ENCODE results near the gene SSR1. TPM values are rescaled to one million over a fixed set of nuclear protein-coding genes. Genes with fewer than 3 reads are reported as not detected.
"Not testable (repeated sequence)": the region's sequence is repeated elsewhere in the genome, so short reads cannot be mapped to it uniquely, and the experiment has no call there.

Gene SSR1
- total RNA-seq: 75.9 TPM
- polyA plus RNA-seq (ENCODE audit: insufficient read depth in 1 of 8, insufficient read length in 8 of 8, low replicate concordance in 1 of 8): 100 to 1,000 TPM in 1 of 8 donors, 10 to 100 TPM in 7; 62.7 to 110 (median 74.2) TPM
- long read RNA-seq, donor 1, full-length matches to known transcripts: 3 of 3 reads
- long read RNA-seq, donor 1, partial matches to known transcripts: 0 of 3 reads
- long read RNA-seq, donor 1, other reads (novel, unspliced or antisense): 0 of 3 reads
- long read RNA-seq, donor 2: 0 reads
- long read RNA-seq, donor 3, full-length matches to known transcripts: 12 of 12 reads
- long read RNA-seq, donor 3, partial matches to known transcripts: 0 of 12 reads
- long read RNA-seq, donor 3, other reads (novel, unspliced or antisense): 0 of 12 reads
- long read RNA-seq, donor 4, full-length matches to known transcripts: 10 of 10 reads
- long read RNA-seq, donor 4, partial matches to known transcripts: 0 of 10 reads
- long read RNA-seq, donor 4, other reads (novel, unspliced or antisense): 0 of 10 reads
- long read RNA-seq, donor 5, full-length matches to known transcripts: 41 of 41 reads
- long read RNA-seq, donor 5, partial matches to known transcripts: 0 of 41 reads
- long read RNA-seq, donor 5, other reads (novel, unspliced or antisense): 0 of 41 reads
- long read RNA-seq, donor 6, full-length matches to known transcripts: 19 of 19 reads
- long read RNA-seq, donor 6, partial matches to known transcripts: 0 of 19 reads
- long read RNA-seq, donor 6, other reads (novel, unspliced or antisense): 0 of 19 reads
- long read RNA-seq, donor 7, full-length matches to known transcripts: 29 of 36 reads
- long read RNA-seq, donor 7, partial matches to known transcripts: 7 of 36 reads
- long read RNA-seq, donor 7, other reads (novel, unspliced or antisense): 0 of 36 reads
- long read RNA-seq, donor 8, full-length matches to known transcripts: 24 of 24 reads
- long read RNA-seq, donor 8, partial matches to known transcripts: 0 of 24 reads
- long read RNA-seq, donor 8, other reads (novel, unspliced or antisense): 0 of 24 reads
- long read RNA-seq, donor 9, full-length matches to known transcripts: 18 of 25 reads
- long read RNA-seq, donor 9, partial matches to known transcripts: 7 of 25 reads
- long read RNA-seq, donor 9, other reads (novel, unspliced or antisense): 0 of 25 reads
- long read RNA-seq, donor 10, full-length matches to known transcripts: 30 of 30 reads
- long read RNA-seq, donor 10, partial matches to known transcripts: 0 of 30 reads
- long read RNA-seq, donor 10, other reads (novel, unspliced or antisense): 0 of 30 reads
- long read RNA-seq, donor 11, full-length matches to known transcripts: 23 of 23 reads
- long read RNA-seq, donor 11, partial matches to known transcripts: 0 of 23 reads
- long read RNA-seq, donor 11, other reads (novel, unspliced or antisense): 0 of 23 reads

- under 1% methylated on average over 78 of the region's 83 CpGs for WGBS (ENCODE audit: insufficient coverage)
Observed at GRCh38 chr6:7312616-7313504, at the start of gene SSR1. SSR1 (minus strand) TSS chr6:7313199; CDS start chr6:7313120, 79 bp downstream.

GRCh38 chr6:7351916-7352315 is 38.9 kb upstream of the SSR1 start:
- H3K4me1 ChIP-seq (ENCODE audit: control insufficient read depth, insufficient read depth, low read length); H3K9me3 ChIP-seq (replicated peaks; ENCODE audit: control insufficient read depth, low read depth, low read length); H3K36me3 ChIP-seq (ENCODE audit: control insufficient read depth, insufficient read depth, low read length); H3K27me3 ChIP-seq (ENCODE audit: control insufficient read depth, insufficient read depth, low read length); H3K27ac ChIP-seq (ENCODE audit: low read length); H3K4me3 ChIP-seq (ENCODE audit: low read length); DNase-seq: not testable (repeated sequence)
- WGBS (ENCODE audit: insufficient coverage): no CpG with 5 or more reads among the region's 3 CpGs

More at GRCh38 chr6:7312616-7313504, at the start of gene SSR1:
- H3K4me1 ChIP-seq (ENCODE audit: control insufficient read depth, insufficient read depth, low read length): peaks cover 5% of the 10 kb centered on the region
- no peaks in the 10 kb centered on the region for H3K9me3 ChIP-seq (replicated peaks; ENCODE audit: control insufficient read depth, low read depth, low read length)
- peak within 1 kb of the TSS; percentile 96 for H3K27ac ChIP-seq (ENCODE audit: low read length)
- H3K4me3 ChIP-seq (ENCODE audit: low read length): peak within 1 kb of the TSS; percentile 72
- H3K27me3 ChIP-seq (ENCODE audit: control insufficient read depth, insufficient read depth, low read length): no peaks in the 10 kb centered on the region
- H3K36me3 ChIP-seq (ENCODE audit: control insufficient read depth, insufficient read depth, low read length): peaks cover 13% of the 10 kb centered on the region
- DNase-seq: peak; percentile 99

- H3K4me1 ChIP-seq (ENCODE audit: control insufficient read depth, insufficient read depth, low read length); H3K4me3 ChIP-seq (ENCODE audit: low read length); H3K36me3 ChIP-seq (ENCODE audit: control insufficient read depth, insufficient read depth, low read length); H3K9me3 ChIP-seq (replicated peaks; ENCODE audit: control insufficient read depth, low read depth, low read length); H3K27ac ChIP-seq (ENCODE audit: low read length); H3K27me3 ChIP-seq (ENCODE audit: control insufficient read depth, insufficient read depth, low read length); DNase-seq: not testable (repeated sequence)
- no CpG with 5 or more reads among the region's 1 CpG for WGBS (ENCODE audit: insufficient coverage)
Observed at GRCh38 chr6:7350591-7350990, 37.6 kb upstream of the SSR1 start.

- not testable (repeated sequence) for H3K4me1 ChIP-seq (ENCODE audit: control insufficient read depth, insufficient read depth, low read length); H3K4me3 ChIP-seq (ENCODE audit: low read length); H3K36me3 ChIP-seq (ENCODE audit: control insufficient read depth, insufficient read depth, low read length); H3K27me3 ChIP-seq (ENCODE audit: control insufficient read depth, insufficient read depth, low read length); DNase-seq; H3K9me3 ChIP-seq (replicated peaks; ENCODE audit: control insufficient read depth, low read depth, low read length); H3K27ac ChIP-seq (ENCODE audit: low read length)
- WGBS (ENCODE audit: insufficient coverage): no CpG with 5 or more reads among the region's 2 CpGs
Observed at GRCh38 chr6:7347551-7347997, 34.6 kb upstream of the SSR1 start.

- not testable (repeated sequence) for H3K4me1 ChIP-seq (ENCODE audit: control insufficient read depth, insufficient read depth, low read length); H3K9me3 ChIP-seq (replicated peaks; ENCODE audit: control insufficient read depth, low read depth, low read length); H3K36me3 ChIP-seq (ENCODE audit: control insufficient read depth, insufficient read depth, low read length); H3K27me3 ChIP-seq (ENCODE audit: control insufficient read depth, insufficient read depth, low read length); DNase-seq; H3K4me3 ChIP-seq (ENCODE audit: low read length); H3K27ac ChIP-seq (ENCODE audit: low read length)
- WGBS (ENCODE audit: insufficient coverage): 93% methylated on average over 4 of the region's 10 CpGs
Observed at GRCh38 chr6:7344773-7345450, 31.9 kb upstream of the SSR1 start.

- Histone ChIP-seq H3K4me3 (ENCODE audit: low read length) (no peak overlapping the region), H3K4me1 (ENCODE audit: control insufficient read depth, insufficient read depth, low read length) (no peaks in the 10 kb centered on the region), H3K36me3 (ENCODE audit: control insufficient read depth, insufficient read depth, low read length) (no peaks in the 10 kb centered on the region), H3K27me3 (ENCODE audit: control insufficient read depth, insufficient read depth, low read length) (no peaks in the 10 kb centered on the region), H3K9me3 (replicated peaks; ENCODE audit: control insufficient read depth, low read depth, low read length) (no peaks in the 10 kb centered on the region), H3K27ac (ENCODE audit: low read length) (no peak overlapping the region)
- 91% methylated on average over 27 of the region's 29 CpGs for WGBS (ENCODE audit: insufficient coverage)
- DNase-seq: no peak
Observed at GRCh38 chr6:7343546-7344475, 30.8 kb upstream of the SSR1 start.

GRCh38 chr6:7341989-7342742 is 29.2 kb upstream of the SSR1 start:
- Histone ChIP-seq H3K27me3 (ENCODE audit: control insufficient read depth, insufficient read depth, low read length) (no peaks in the 10 kb centered on the region), H3K4me3 (ENCODE audit: low read length) (no peak overlapping the region), H3K9me3 (replicated peaks; ENCODE audit: control insufficient read depth, low read depth, low read length) (no peaks in the 10 kb centered on the region), H3K27ac (ENCODE audit: low read length) (no peak overlapping the region), H3K36me3 (ENCODE audit: control insufficient read depth, insufficient read depth, low read length) (no peaks in the 10 kb centered on the region), H3K4me1 (ENCODE audit: control insufficient read depth, insufficient read depth, low read length) (no peaks in the 10 kb centered on the region)
- peak; percentile 6 for DNase-seq
- 68% methylated on average over 8 of the region's 9 CpGs for WGBS (ENCODE audit: insufficient coverage)
